Keratinocyte (primary cell): ENCODE measurements around the gene PRR19. TPM values are rescaled to one million over a fixed set of nuclear protein-coding genes. Genes with fewer than 3 reads are reported as not detected.

Experiments used
- DNase-seq: peaks from one replicate; pipeline ENCODE4 v3.0.0-alpha.2; 2011; ENCODE audit warnings: low read depth, missing footprints, low spot score
- FAIRE-seq: peaks from 2 replicates; lab custom pipeline; 2011; peaks lifted over from hg19 to GRCh38; lab: Jason Lieb, UNC
- H2AFZ ChIP-seq: 2 replicates; pipeline ENCODE4 v1.6.0; 2012; ENCODE audit warnings: low read length, control low read depth, inconsistent platforms; ENCODE audit not compliant: control insufficient read depth
- H3K27ac ChIP-seq: 2 replicates; pipeline ENCODE4 v1.5.1; 2011; ENCODE audit warnings: low read length; ENCODE audit not compliant: control insufficient read depth, insufficient read depth
- H3K27me3 ChIP-seq: 3 replicates; pipeline ENCODE4 v1.6.0; 2011; ENCODE audit warnings: low read length; ENCODE audit not compliant: control insufficient read depth, insufficient read depth; ENCODE audit errors: extremely low read depth
- H3K36me3 ChIP-seq, 2 experiments: 2 replicates in 1 of 2; 3 replicates in 1 of 2; pipeline ENCODE4 v1.5.1; 2011; ENCODE audit warnings: low read length in 2 of 2, mild to moderate bottlenecking in 1 of 2; ENCODE audit not compliant: control insufficient read depth in 2 of 2, insufficient read depth in 2 of 2; ENCODE audit errors: extremely low read depth in 1 of 2
- H3K4me1 ChIP-seq: 3 replicates; pipeline ENCODE4 v1.5.1; 2011; ENCODE audit warnings: low read length; ENCODE audit not compliant: control insufficient read depth, insufficient read depth; ENCODE audit errors: extremely low read depth
- H3K4me2 ChIP-seq: 3 replicates; pipeline ENCODE4 v1.6.0; 2011; ENCODE audit warnings: low read depth, low read length; ENCODE audit not compliant: control insufficient read depth, insufficient read depth; ENCODE audit errors: extremely low read depth
- H3K4me3 ChIP-seq, 3 experiments: fragments of 200-600 bp in 1 of 3; sonication (generic) in 1 of 3; 2 replicates in 2 of 3; 3 replicates in 1 of 3; pipeline ENCODE4 v1.5.1; 2011 to 2016; ENCODE audit warnings: low read length in 3 of 3, mild to moderate bottlenecking in 3 of 3, control low read depth in 2 of 3, inconsistent platforms in 1 of 3, low read depth in 1 of 3, mixed read lengths in 1 of 3, mixed run types in 1 of 3, moderate library complexity in 1 of 3; ENCODE audit not compliant: control insufficient read depth in 2 of 3, insufficient read depth in 2 of 3; ENCODE audit errors: extremely low read depth in 1 of 3
- H3K79me2 ChIP-seq: 2 replicates; pipeline ENCODE4 v1.6.0; 2012; ENCODE audit warnings: low read length; ENCODE audit not compliant: control insufficient read depth, insufficient read depth
- H3K9ac ChIP-seq: 3 replicates; pipeline ENCODE4 v1.6.0; 2011; ENCODE audit warnings: low read length; ENCODE audit not compliant: control insufficient read depth, insufficient read depth; ENCODE audit errors: extremely low read depth
- H3K9me1 ChIP-seq: 3 replicates; pipeline ENCODE4 v1.6.0; 2011; ENCODE audit warnings: low read length; ENCODE audit not compliant: control insufficient read depth, insufficient read depth; ENCODE audit errors: extremely low read depth
- H3K9me3 ChIP-seq: 2 replicates; pipeline ENCODE4 v1.5.1; 2012; ENCODE audit warnings: low read depth, low read length; ENCODE audit not compliant: control insufficient read depth
- H4K20me1 ChIP-seq: 3 replicates; pipeline ENCODE4 v1.6.0; 2011; ENCODE audit warnings: low read length; ENCODE audit not compliant: control insufficient read depth, insufficient read depth; ENCODE audit errors: extremely low read depth
- EZH2 ChIP-seq: IDR thresholded peaks from one replicate; pipeline ENCODE4 v1.6.1; 2012; ENCODE audit warnings: inconsistent platforms, mild to moderate bottlenecking, low read length, moderate library complexity
- dilution Hi-C: fragments of 300-500 bp; cut with MboI; formaldehyde crosslinking; loops from one replicate; pipeline ENCODE4 v1.7.0; 2020; ENCODE audit warnings: low sequenced_read_pairs; ENCODE audit not compliant: extremely low pct_ligation_motif_present
- polyA plus RNA-seq, 5 experiments: library from polyadenylated mRNA; depleted of rRNA in 3 of 5; stranded (reverse) in 3 of 5; stranded (forward) in 1 of 5; unstranded in 1 of 5; fragments of >200 nt; gene quantifications; 1 replicate in 1 of 5; 2 replicates in 3 of 5; 3 replicates in 1 of 5; pipeline versions ENCODE4 v1.2.1 to v1.2.3, GENCODE V29; 2011 to 2012; ENCODE audit warnings: missing spikeins in 2 of 5, low read depth in 1 of 5, low replicate concordance in 1 of 5
- TF ChIP-seq, protein P1 (sequence below), 3 experiments: IDR thresholded peaks in 1 of 3; conservative IDR thresholded peaks in 1 of 3; optimal IDR thresholded peaks in 1 of 3; 2 replicates in 2 of 3; 3 replicates in 1 of 3; pipeline versions ENCODE3 to v1.5.1; 2011; ENCODE audit warnings: low read length in 3 of 3, mild to moderate bottlenecking in 3 of 3, moderate library complexity in 2 of 3, control low read depth in 1 of 3, inconsistent platforms in 1 of 3; ENCODE audit not compliant: insufficient read depth in 2 of 3; ENCODE audit errors: extremely low read depth in 1 of 3

The PRR19 gene
- polyA plus RNA-seq, 1 donor (not counting 4 experiments of a cell fraction or from before 2014, with no cell fraction given), result 0.25 TPM

DNA sequence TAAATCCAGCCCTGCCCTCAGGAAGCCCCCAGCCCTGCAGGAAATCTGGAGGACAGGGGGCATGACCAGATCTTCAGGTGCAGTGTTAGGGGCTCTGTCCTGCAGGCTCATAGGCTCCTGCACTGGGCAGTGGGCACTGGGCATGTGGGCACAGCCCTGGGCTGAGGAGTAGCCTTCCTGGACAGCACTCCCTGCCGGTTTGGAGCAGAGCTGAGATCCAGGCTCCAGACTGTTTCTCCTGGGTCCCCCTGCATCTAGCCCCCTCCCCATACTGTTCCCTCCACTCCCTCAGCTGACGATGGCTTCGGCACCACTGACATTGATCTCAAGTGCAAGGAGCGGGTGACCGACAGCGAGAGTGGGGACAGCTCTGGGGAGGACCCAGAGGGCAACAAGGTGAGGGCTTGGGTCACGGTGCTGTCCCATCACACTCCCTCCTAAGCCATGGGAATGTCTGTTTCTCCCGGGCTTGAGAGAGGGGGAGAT, 12.3 kb upstream of the PRR19 start:
- H2AFZ ChIP-seq, result no peak overlapping the region
- FAIRE-seq (no peak), DNase-seq (no peak)
- no peak overlapping the region for H3K4me3 ChIP-seq
- dilution Hi-C loops, result no loop called here
- no peaks in the 10 kb centered on the region for H3K9me1 ChIP-seq
- no peaks in the 10 kb centered on the region for H4K20me1 ChIP-seq
- no peak overlapping the region for H3K4me2 ChIP-seq
- peaks cover 19% of the 10 kb centered on the region for H3K79me2 ChIP-seq
- no peak overlapping the region for H3K9ac ChIP-seq
- H3K4me1 ChIP-seq, result peaks cover 25% of the 10 kb centered on the region
- H3K27ac ChIP-seq, result no peak overlapping the region
- TF ChIP-seq, protein P1, sequence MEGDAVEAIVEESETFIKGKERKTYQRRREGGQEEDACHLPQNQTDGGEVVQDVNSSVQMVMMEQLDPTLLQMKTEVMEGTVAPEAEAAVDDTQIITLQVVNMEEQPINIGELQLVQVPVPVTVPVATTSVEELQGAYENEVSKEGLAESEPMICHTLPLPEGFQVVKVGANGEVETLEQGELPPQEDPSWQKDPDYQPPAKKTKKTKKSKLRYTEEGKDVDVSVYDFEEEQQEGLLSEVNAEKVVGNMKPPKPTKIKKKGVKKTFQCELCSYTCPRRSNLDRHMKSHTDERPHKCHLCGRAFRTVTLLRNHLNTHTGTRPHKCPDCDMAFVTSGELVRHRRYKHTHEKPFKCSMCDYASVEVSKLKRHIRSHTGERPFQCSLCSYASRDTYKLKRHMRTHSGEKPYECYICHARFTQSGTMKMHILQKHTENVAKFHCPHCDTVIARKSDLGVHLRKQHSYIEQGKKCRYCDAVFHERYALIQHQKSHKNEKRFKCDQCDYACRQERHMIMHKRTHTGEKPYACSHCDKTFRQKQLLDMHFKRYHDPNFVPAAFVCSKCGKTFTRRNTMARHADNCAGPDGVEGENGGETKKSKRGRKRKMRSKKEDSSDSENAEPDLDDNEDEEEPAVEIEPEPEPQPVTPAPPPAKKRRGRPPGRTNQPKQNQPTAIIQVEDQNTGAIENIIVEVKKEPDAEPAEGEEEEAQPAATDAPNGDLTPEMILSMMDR (optimal IDR thresholded peaks at IDR 0.05 in 1 of 3, IDR thresholded peaks at IDR 0.05 in 1 of 3, conservative IDR thresholded peaks at IDR 0.05 in 1 of 3; ENCODE audit: extremely low read depth in 1 of 3, insufficient read depth in 2 of 3, low read length in 3 of 3), result no peak
- TF ChIP-seq EZH2, result no peak
- H3K36me3 ChIP-seq, result peaks cover 50% of the 10 kb centered on the region in 2 experiments
- H3K9me3 ChIP-seq, result no peaks in the 10 kb centered on the region
- no peaks in the 10 kb centered on the region for H3K27me3 ChIP-seq

DNA sequence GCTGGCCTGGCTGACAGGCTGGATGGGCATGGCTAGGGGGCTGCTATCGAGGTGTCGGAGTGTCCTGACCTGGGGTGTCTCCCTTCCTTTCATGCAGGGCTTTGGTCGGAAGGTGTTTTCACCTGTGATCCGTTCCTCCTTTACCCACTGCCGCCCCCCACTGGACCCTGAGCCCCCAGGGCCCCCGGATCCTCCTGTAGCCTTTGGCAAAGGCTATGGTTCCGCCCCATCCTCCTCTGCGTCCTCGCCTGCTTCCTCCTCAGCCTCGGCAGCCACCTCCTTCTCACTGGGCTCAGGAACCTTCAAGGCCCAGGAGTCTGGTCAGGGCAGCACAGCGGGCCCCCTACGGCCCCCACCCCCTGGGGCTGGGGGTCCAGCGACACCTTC, 11.8 kb upstream of the PRR19 start:
- dilution Hi-C loops, result no loop called here
- no peaks in the 10 kb centered on the region for H4K20me1 ChIP-seq
- H3K4me2 ChIP-seq, result no peak overlapping the region
- peaks cover 14% of the 10 kb centered on the region for H3K79me2 ChIP-seq
- no peaks in the 10 kb centered on the region for H3K27me3 ChIP-seq
- H3K9me1 ChIP-seq, result no peaks in the 10 kb centered on the region
- FAIRE-seq, result no peak
- H3K4me3 ChIP-seq, result no peak overlapping the region
- DNase-seq, result no peak
- no peak overlapping the region for H3K9ac ChIP-seq
- no peak overlapping the region for H3K27ac ChIP-seq
- no peaks in the 10 kb centered on the region for H3K9me3 ChIP-seq
- H3K4me1 ChIP-seq, result peaks cover 19% of the 10 kb centered on the region
- TF ChIP-seq, protein P1 (optimal IDR thresholded peaks at IDR 0.05 in 1 of 3, IDR thresholded peaks at IDR 0.05 in 1 of 3, conservative IDR thresholded peaks at IDR 0.05 in 1 of 3; ENCODE audit: extremely low read depth in 1 of 3, insufficient read depth in 2 of 3, low read length in 3 of 3), result no peak
- no peak for TF ChIP-seq EZH2
- H3K36me3 ChIP-seq, result peaks cover 51 to 54% of the 10 kb centered on the region in 2 experiments
- H2AFZ ChIP-seq, result no peak overlapping the region
